ENCODE measurements around the gene COPS8. TPM values are rescaled to one million over a fixed set of nuclear protein-coding genes. Genes with fewer than 3 reads are reported as not detected.
A peak's percentile ranks its signal among the peaks of the same experiment; 100 is the strongest.

The COPS8 gene
- total RNA-seq, 1 donor from 2014 or later: 59.7 TPM

- no peaks in the 10 kb centered on the region for H3K36me3 Mint-ChIP-seq
- H3K9me3 Mint-ChIP-seq: no peaks in the 10 kb centered on the region
- H3K4me3 Mint-ChIP-seq: no peak overlapping the region
- TF ChIP-seq CTCF (IDR thresholded peaks at IDR 0.05; ENCODE audit: unreplicated experiment): no peak
- no peaks in the 10 kb centered on the region for H3K27me3 Mint-ChIP-seq (ENCODE audit: low read depth)
- peaks cover 14% of the 10 kb centered on the region for H3K4me1 Mint-ChIP-seq
- no peak for DNase-seq (ENCODE audit: low spot score in 2 of 2, unreplicated experiment in 2 of 2)
- no peak overlapping the region for H3K27ac Mint-ChIP-seq
These were observed 20.7 kb upstream of the COPS8 start for GRCh38 chr2:237065071-237065377.

- Mint-ChIP-seq H3K4me3 (no peak overlapping the region), H3K36me3 (peaks cover 3% of the 10 kb centered on the region), H3K27ac (no peak overlapping the region), H3K27me3 (ENCODE audit: low read depth) (no peaks in the 10 kb centered on the region), H3K4me1 (peaks cover 5% of the 10 kb centered on the region), H3K9me3 (peaks cover 10% of the 10 kb centered on the region)
- no peak for TF ChIP-seq CTCF (IDR thresholded peaks at IDR 0.05; ENCODE audit: unreplicated experiment)
- DNase-seq (ENCODE audit: low spot score in 2 of 2, unreplicated experiment in 2 of 2): no peak
These were observed 19.3 kb upstream of the COPS8 start for GRCh38 chr2:237066396-237066795.

GRCh38 chr2:237068005-237068576 lies 17.6 kb upstream of the COPS8 start:
- H3K27ac Mint-ChIP-seq: peak overlapping the region; percentile 4

GRCh38 chr2:237072067-237072931 lies 13.4 kb upstream of the COPS8 start:
- TF ChIP-seq CTCF (IDR thresholded peaks at IDR 0.05; ENCODE audit: unreplicated experiment): peak; percentile 99
- Mint-ChIP-seq H3K9me3 (peaks cover 11% of the 10 kb centered on the region), H3K4me3 (no peak overlapping the region), H3K36me3 (peaks cover 4% of the 10 kb centered on the region), H3K27ac (no peak overlapping the region), H3K27me3 (ENCODE audit: low read depth) (no peaks in the 10 kb centered on the region), H3K4me1 (peaks cover 14% of the 10 kb centered on the region)
- peak; percentile 61 to 92 for DNase-seq (ENCODE audit: low spot score in 2 of 2, unreplicated experiment in 2 of 2)

More at GRCh38 chr2:237068005-237068576, 17.6 kb upstream of the COPS8 start:
- H3K9me3 Mint-ChIP-seq: peaks cover 11% of the 10 kb centered on the region
- no peak for DNase-seq (ENCODE audit: low spot score in 2 of 2, unreplicated experiment in 2 of 2)
- no peak overlapping the region for H3K4me3 Mint-ChIP-seq
- H3K27me3 Mint-ChIP-seq (ENCODE audit: low read depth): no peaks in the 10 kb centered on the region
- peaks cover 6% of the 10 kb centered on the region for H3K4me1 Mint-ChIP-seq
- TF ChIP-seq CTCF (IDR thresholded peaks at IDR 0.05; ENCODE audit: unreplicated experiment): no peak
- H3K36me3 Mint-ChIP-seq: peaks cover 4% of the 10 kb centered on the region

GRCh38 chr2:237073552-237073951 lies 12.1 kb upstream of the COPS8 start:
- DNase-seq (ENCODE audit: low spot score in 2 of 2, unreplicated experiment in 2 of 2): no peak
- Mint-ChIP-seq H3K27ac (peak overlapping the region; percentile 2), H3K4me1 (peaks cover 9% of the 10 kb centered on the region), H3K9me3 (peaks cover 11% of the 10 kb centered on the region), H3K4me3 (no peak overlapping the region), H3K36me3 (peaks cover 4% of the 10 kb centered on the region), H3K27me3 (ENCODE audit: low read depth) (no peaks in the 10 kb centered on the region)
- TF ChIP-seq CTCF (IDR thresholded peaks at IDR 0.05; ENCODE audit: unreplicated experiment): no peak

All from mesothelial cell of epicardium (in vitro differentiated cells).